Tibial artery (tissue), 4 donors: ENCODE data around the gene CPEB4.

Experiments used
- DNase-seq, 2 donors: peaks; one replicate each; pipeline ENCODE4 v3.0.0-alpha.2; 2019
- H3K27ac ChIP-seq, 2 donors: fragments of 200-600 bp; sonication (generic) in 1 of 2; 1 replicate in 1 of 2; 2 replicates in 1 of 2; pipeline ENCODE4 v1.5.1; 2018 to 2019; ENCODE audit warnings: mild to moderate bottlenecking in 1 of 2
- H3K27me3 ChIP-seq, 2 donors: fragments of 200-600 bp; sonication (generic) in 1 of 2; one replicate each; pipeline versions ENCODE4 v1.5.1 to v1.6.0; 2016 to 2019
- H3K36me3 ChIP-seq, 3 donors: fragments of 200-600 bp; sonication (generic) in 2 of 3; one replicate each; pipeline ENCODE4 v1.5.1; 2016 to 2019; ENCODE audit warnings: mild to moderate bottlenecking in 2 of 3
- H3K4me1 ChIP-seq, 4 donors: fragments of 200-600 bp; sonication (generic) in 2 of 4; 1 replicate in 3 of 4; 2 replicates in 1 of 4; pipeline ENCODE4 v1.5.1; 2016 to 2019
- H3K4me3 ChIP-seq, 2 donors: fragments of 200-600 bp; sonication (generic) in 1 of 2; 1 replicate in 1 of 2; 2 replicates in 1 of 2; pipeline ENCODE4 v1.5.1; 2018 to 2019; ENCODE audit warnings: mild to moderate bottlenecking in 2 of 2
- H3K9me3 ChIP-seq, 3 donors: fragments of 200-600 bp; sonication (generic) in 1 of 3; one replicate each; pipeline ENCODE4 v1.5.1; 2016 to 2019
- CTCF ChIP-seq, 2 experiments: fragments of 200-600 bp in 1 of 2; fragments of 450-650 bp in 1 of 2; IDR thresholded peaks; one replicate each; pipeline ENCODE4 v1.5.1; 2017 to 2019; ENCODE audit warnings: antibody characterized with exemption in 2 of 2, mild to moderate bottlenecking in 1 of 2, moderate library complexity in 1 of 2
- intact Hi-C: fragments of 100-400 bp; cut with DNase I; formaldehyde crosslinking; loops from one replicate; pipeline ENCODE4 v1.15.0; 2023; ENCODE audit warnings: low total_unique reads

Gene CPEB4

GRCh38 chr5:173885054-173885443 lies 3.1 kb upstream of the CPEB4 start:
- Histone ChIP-seq H3K27me3 (no peaks in the 10 kb centered on the region), H3K27ac (no peak overlapping the region), H3K4me3 (no peak overlapping the region), H3K4me1 (peaks cover 0 to 11% (median 5%) of the 10 kb centered on the region in 4 donors), H3K36me3 (no peaks in the 10 kb centered on the region), H3K9me3 (no peaks in the 10 kb centered on the region)
- intact Hi-C loops, result loop anchor here (5.0 kb wide), 3 partner anchors 42 to 268 kb away; partner anchors contain the start of gene BOD1
- DNase-seq, result no peak
- TF ChIP-seq CTCF (IDR thresholded peaks at IDR 0.05), result no peak

- Histone ChIP-seq H3K27ac (no peak overlapping the region), H3K9me3 (no peaks in the 10 kb centered on the region), H3K4me3 (no peak overlapping the region), H3K27me3 (no peaks in the 10 kb centered on the region), H3K4me1 (peaks cover 0 to 13% (median 5%) of the 10 kb centered on the region in 4 donors), H3K36me3 (no peaks in the 10 kb centered on the region)
- no peak for TF ChIP-seq CTCF (IDR thresholded peaks at IDR 0.05)
- DNase-seq, result peak in 1 of 2 donors; percentile 54
- intact Hi-C loops, result loop anchor here (5.0 kb wide), 3 partner anchors 42 to 268 kb away; partner anchors contain the start of gene BOD1
Observed at GRCh38 chr5:173885475-173886010, 2.6 kb upstream of the CPEB4 start.

- no peaks in the 10 kb centered on the region for H3K9me3 ChIP-seq
- H3K4me1 ChIP-seq, result peaks cover 0 to 15% (median 5%) of the 10 kb centered on the region in 4 donors
- no peak overlapping the region for H3K4me3 ChIP-seq
- H3K27ac ChIP-seq, result no peak overlapping the region
- H3K27me3 ChIP-seq, result no peaks in the 10 kb centered on the region
- no peak for TF ChIP-seq CTCF (IDR thresholded peaks at IDR 0.05)
- intact Hi-C loops, result loop anchor here (5.0 kb wide), 3 partner anchors 41 to 269 kb away; partner anchors contain the start of gene BOD1
- no peak for DNase-seq
- no peaks in the 10 kb centered on the region for H3K36me3 ChIP-seq
Observed at GRCh38 chr5:173886150-173886549, 2.0 kb upstream of the CPEB4 start.

GRCh38 chr5:173888473-173889131 lies 453 bp downstream of the CPEB4 start:
- TF ChIP-seq CTCF (IDR thresholded peaks at IDR 0.05), result no peak
- no peaks in the 10 kb centered on the region for H3K9me3 ChIP-seq
- H3K36me3 ChIP-seq, result no peaks in the 10 kb centered on the region
- peak overlapping the region; percentile 82 to 89 for H3K27ac ChIP-seq
- H3K4me3 ChIP-seq, result peak overlapping the region; percentile 77 to 93
- intact Hi-C loops, result loop anchor here (5.0 kb wide), 3 partner anchors 39 to 271 kb away; partner anchors contain the start of gene BOD1
- peaks cover 0 to 33% (median 9%) of the 10 kb centered on the region in 4 donors for H3K4me1 ChIP-seq
- H3K27me3 ChIP-seq, result no peaks in the 10 kb centered on the region
- peak in 1 of 2 donors; percentile 72 for DNase-seq

- Histone ChIP-seq H3K4me1 (peaks cover 0 to 51% (median 15%) of the 10 kb centered on the region in 4 donors), H3K4me3 (peak overlapping the region; percentile 77 to 93), H3K27me3 (no peaks in the 10 kb centered on the region), H3K9me3 (no peaks in the 10 kb centered on the region), H3K36me3 (no peaks in the 10 kb centered on the region), H3K27ac (peak overlapping the region; percentile 82 to 89)
- peak in 1 of 2 donors; percentile 68 for DNase-seq
- intact Hi-C loops, result no loop called here
- TF ChIP-seq CTCF (IDR thresholded peaks at IDR 0.05), result no peak
Observed at GRCh38 chr5:173890195-173890991, 2.2 kb downstream of the CPEB4 start.
